Activated T-cell treated with anti-CD3 and anti-CD28 coated beads, Interleukin-2, amount 50 U/mL, for 24 hours (primary cell): ENCODE measurements around the gene ANKRD63.

Experiments used
- DNase-seq: peaks from one replicate; pipeline ENCODE4 v3.0.0-alpha.2; 2020
- H3K27ac Mint-ChIP-seq: 2 replicates; pipeline ENCODE4 v1.8.0; 2020; ENCODE audit warnings: mild to moderate bottlenecking, mixed read lengths
- H3K27me3 Mint-ChIP-seq: 2 replicates; pipeline ENCODE4 v1.8.0; 2020; ENCODE audit warnings: mixed read lengths
- H3K36me3 Mint-ChIP-seq: 2 replicates; pipeline ENCODE4 v1.8.0; 2020; ENCODE audit warnings: low read depth, mixed read lengths
- H3K4me1 Mint-ChIP-seq: 2 replicates; pipeline ENCODE4 v1.8.0; 2020; ENCODE audit warnings: low read depth, mixed read lengths
- H3K4me3 Mint-ChIP-seq: 2 replicates; pipeline ENCODE4 v1.8.0; 2020; ENCODE audit warnings: mild to moderate bottlenecking, moderate library complexity, mixed read lengths
- H3K9me3 Mint-ChIP-seq: 2 replicates; pipeline ENCODE4 v1.8.0; 2020; ENCODE audit warnings: mixed read lengths

Gene ANKRD63

DNA sequence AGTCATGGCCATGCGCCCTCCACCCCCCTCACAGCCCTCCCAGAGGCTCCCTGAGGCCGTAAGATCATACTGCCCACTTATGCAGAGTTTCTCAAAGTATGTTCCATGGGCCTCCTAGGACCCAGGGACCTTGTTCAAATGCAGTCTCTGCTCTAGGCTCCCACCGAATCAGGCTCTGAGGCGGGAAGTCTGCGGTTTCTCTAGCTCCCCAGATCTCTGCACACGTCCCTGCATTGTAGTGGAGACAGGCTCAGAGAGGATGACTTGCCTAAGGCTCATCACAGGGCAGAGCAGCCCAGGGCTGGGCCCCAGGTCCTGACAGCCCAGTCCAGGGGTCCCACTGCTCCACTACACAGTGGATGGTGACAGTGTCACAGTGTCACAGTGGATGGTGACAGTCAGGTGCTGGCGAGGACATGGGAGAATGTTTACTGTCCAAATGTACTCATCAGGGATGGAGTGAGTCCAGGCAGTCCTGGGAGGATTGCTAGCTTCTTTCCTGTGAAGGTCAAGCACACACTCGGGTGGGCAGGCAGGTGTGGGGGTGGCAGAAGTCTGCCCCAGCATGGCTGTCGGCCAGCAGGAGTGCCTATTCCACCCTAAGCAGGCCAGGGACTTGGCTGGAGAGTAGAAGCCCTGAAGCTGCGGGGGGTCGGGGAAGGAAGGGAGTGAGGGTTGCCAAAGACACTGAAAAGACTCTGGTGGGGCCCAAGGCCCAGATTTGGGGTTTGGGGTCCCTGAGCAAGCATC, 12.4 kb downstream of the ANKRD63 start:
- Mint-ChIP-seq H3K36me3 (no peaks in the 10 kb centered on the region), H3K9me3 (no peaks in the 10 kb centered on the region), H3K27me3 (no peaks in the 10 kb centered on the region), H3K4me1 (peaks cover 2% of the 10 kb centered on the region), H3K4me3 (no peak overlapping the region), H3K27ac (no peak overlapping the region)
- no peak for DNase-seq

DNA sequence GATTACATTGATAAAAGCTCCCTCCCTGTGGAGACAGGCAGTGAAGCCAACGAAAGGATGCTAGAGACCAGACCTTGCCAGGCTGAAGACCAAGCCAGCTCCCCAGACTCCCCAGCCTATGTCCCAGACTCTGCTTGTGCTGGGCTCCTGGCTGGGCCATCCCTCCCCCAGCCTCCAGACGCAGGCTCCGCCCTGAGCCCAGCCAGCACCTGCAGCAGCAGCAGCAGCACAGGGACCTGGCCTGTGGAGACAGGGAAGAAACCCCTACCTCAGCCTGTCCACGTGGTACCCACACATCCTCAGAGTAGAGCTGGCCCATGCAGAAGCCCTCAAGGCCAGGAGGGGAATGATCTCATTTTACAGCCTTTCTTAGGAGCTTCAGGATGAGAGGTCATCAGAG, 13.3 kb downstream of the ANKRD63 start:
- no peaks in the 10 kb centered on the region for H3K9me3 Mint-ChIP-seq
- H3K36me3 Mint-ChIP-seq, result no peaks in the 10 kb centered on the region
- peaks cover 1% of the 10 kb centered on the region for H3K4me1 Mint-ChIP-seq
- no peaks in the 10 kb centered on the region for H3K27me3 Mint-ChIP-seq
- DNase-seq, result no peak
- no peak overlapping the region for H3K27ac Mint-ChIP-seq
- no peak overlapping the region for H3K4me3 Mint-ChIP-seq

DNA sequence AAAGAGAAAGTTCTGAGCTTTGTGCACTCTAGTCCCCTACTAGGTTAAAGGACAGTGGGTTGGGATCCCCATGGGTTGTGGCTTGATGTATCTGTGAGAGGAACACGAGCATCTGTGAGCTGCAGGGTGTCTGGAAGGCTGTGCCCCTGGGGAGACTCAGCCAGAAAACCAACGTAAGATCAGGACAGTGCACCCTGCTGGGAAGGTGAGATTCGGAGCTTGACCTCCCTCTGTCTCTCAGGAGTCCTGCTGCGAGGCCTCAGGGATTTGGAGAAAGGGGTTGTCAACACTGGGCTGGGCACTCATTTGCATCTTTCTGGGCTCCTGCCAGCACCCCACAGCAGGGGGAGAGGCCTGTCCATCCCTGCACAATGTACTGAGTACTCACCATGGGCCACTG, 15.2 kb downstream of the ANKRD63 start:
- H3K9me3 Mint-ChIP-seq, result no peaks in the 10 kb centered on the region
- no peaks in the 10 kb centered on the region for H3K4me1 Mint-ChIP-seq
- H3K27ac Mint-ChIP-seq, result no peak overlapping the region
- H3K27me3 Mint-ChIP-seq, result no peaks in the 10 kb centered on the region
- no peak overlapping the region for H3K4me3 Mint-ChIP-seq
- no peaks in the 10 kb centered on the region for H3K36me3 Mint-ChIP-seq
- DNase-seq, result no peak

DNA sequence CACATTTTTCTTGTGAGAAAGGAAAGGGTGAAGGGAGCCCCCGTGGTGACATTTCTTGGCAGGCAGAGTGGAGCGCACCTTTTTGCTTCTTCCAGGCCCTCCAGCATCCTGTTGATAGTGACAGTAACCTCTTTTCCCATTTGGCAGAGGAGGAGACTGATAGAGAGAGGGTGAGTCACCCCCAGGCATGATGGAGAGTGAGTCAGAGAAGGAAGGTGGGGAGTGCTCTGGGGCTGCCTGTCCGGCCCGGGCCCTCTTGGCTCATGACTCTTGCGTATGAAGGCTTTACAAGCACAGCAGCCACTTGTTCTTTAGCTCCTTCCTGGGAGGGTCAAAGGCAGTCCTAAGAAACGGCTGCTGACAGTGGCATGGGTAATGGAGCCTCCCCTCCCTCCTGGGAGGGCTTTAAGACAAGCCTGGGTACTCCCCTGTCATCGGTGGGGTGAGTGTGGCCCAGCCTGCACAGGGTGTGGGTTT, 16.0 kb downstream of the ANKRD63 start:
- H3K27ac Mint-ChIP-seq, result no peak overlapping the region
- no peak for DNase-seq

DNA sequence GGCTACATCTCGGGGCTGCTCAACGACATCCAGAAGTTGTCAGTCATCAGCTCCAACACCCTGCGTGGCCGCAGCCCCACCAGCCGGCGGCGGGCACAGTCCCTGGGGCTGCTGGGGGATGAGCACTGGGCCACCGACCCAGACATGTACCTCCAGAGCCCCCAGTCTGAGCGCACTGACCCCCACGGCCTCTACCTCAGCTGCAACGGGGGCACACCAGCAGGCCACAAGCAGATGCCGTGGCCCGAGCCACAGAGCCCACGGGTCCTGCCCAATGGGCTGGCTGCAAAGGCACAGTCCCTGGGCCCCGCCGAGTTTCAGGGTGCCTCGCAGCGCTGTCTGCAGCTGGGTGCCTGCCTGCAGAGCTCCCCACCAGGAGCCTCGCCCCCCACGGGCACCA, 17.0 kb downstream of the ANKRD63 start:
- no peaks in the 10 kb centered on the region for H3K27me3 Mint-ChIP-seq
- H3K4me1 Mint-ChIP-seq, result no peaks in the 10 kb centered on the region
- no peak for DNase-seq
- H3K27ac Mint-ChIP-seq, result no peak overlapping the region
- no peaks in the 10 kb centered on the region for H3K36me3 Mint-ChIP-seq
- H3K9me3 Mint-ChIP-seq, result no peaks in the 10 kb centered on the region
- H3K4me3 Mint-ChIP-seq, result no peak overlapping the region

More for the DNA sequence above, 16.0 kb downstream of the ANKRD63 start:
- H3K27me3 Mint-ChIP-seq, result no peaks in the 10 kb centered on the region
- no peak overlapping the region for H3K4me3 Mint-ChIP-seq
- H3K4me1 Mint-ChIP-seq, result no peaks in the 10 kb centered on the region
- H3K36me3 Mint-ChIP-seq, result no peaks in the 10 kb centered on the region
- no peaks in the 10 kb centered on the region for H3K9me3 Mint-ChIP-seq

DNA sequence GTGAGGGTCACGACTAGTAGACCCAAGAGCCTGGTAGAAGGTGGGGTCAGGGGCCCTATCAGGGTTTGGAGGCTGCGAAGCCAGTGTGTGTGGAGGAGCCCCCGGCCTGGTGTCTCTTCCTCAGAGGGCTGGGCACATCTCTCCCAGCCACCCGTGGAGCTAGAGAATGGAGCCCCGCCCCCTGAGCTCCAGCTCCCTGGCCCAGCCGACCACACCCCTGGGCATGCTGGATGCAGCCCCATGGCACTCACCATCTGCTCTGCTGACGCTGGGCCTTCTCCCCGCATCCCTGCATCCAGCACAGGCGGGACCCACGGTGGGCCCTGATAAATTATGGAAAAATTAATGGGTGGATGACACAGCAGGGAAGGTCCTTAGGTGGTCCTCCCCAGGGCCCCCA, 17.5 kb downstream of the ANKRD63 start:
- no peaks in the 10 kb centered on the region for H3K9me3 Mint-ChIP-seq
- no peak for DNase-seq
- no peaks in the 10 kb centered on the region for H3K4me1 Mint-ChIP-seq
- no peaks in the 10 kb centered on the region for H3K36me3 Mint-ChIP-seq
- no peak overlapping the region for H3K27ac Mint-ChIP-seq
- no peaks in the 10 kb centered on the region for H3K27me3 Mint-ChIP-seq
- H3K4me3 Mint-ChIP-seq, result no peak overlapping the region

DNA sequence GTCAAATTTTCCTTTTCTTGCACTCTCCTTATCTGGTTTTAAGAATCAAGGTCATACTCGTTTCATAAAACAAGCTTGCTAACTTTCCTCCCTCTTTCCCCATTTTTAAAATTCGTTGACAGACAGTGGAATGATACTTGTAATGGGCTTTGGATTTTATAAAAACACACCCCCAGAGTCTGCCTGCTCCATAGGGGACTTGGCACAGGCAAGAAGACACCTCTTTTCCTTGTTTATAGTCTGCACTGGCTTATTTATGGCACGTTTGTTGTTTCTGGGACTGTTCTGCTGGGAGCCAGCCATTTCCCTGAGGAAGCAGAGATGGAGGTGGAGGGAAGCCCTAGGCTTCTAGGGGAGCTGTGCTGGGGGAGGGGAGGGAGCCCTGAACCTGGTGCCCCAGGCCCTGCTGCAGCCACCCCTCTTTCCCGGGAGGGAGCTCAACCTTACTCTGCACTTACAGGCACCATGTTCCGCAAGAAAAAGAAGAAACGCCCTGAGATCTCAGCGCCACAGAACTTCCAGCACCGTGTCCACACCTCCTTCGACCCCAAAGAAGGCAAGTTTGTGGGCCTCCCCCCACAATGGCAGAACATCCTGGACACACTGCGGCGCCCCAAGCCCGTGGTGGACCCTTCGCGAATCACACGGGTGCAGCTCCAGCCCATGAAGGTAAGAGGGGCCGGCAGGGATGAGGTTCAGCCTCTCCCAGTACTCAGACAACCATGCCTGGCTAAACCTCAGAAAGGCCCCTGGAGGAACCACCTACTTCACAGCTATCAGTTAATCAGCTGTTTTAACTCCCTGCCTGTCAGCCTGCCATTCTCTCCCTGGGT, 18.3 kb downstream of the ANKRD63 start:
- H3K27ac Mint-ChIP-seq, result no peak overlapping the region

DNA sequence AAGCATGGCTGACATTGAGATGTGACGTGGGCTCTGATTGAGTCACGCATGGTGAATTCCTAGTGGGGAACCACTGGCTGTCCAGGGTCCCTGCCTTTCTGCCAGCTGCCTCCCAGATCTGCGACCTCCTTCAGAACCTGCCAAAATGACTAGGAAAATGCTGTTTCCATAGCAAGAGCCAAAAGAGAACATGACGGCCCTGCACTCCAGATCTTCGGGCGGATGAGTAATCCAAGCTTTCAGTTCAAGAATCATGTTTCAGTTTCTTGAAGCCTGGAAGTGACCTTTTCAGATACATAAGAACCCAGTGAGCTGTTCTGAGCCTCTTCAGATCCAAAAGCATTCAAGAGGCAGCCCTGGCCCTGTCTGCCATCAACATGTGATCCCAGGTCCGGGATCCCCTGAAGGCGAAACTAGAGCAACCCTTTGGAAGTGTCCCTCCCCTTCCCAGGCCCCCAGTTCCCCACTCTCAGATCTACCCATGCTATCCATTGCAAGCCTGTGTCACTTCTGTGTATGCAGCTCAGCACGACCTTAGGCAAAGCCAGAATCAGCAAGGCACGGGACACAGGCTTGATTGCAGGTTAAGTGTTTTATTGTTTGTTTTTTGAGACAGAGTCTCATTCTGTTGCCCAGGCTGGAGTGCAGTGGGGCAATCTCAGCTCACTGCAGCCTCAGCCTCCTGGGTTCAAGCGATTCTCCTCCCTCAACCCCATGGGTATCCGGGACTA, 19.7 kb downstream of the ANKRD63 start:
- H3K36me3 Mint-ChIP-seq, result no peaks in the 10 kb centered on the region
- no peaks in the 10 kb centered on the region for H3K27me3 Mint-ChIP-seq
- no peak overlapping the region for H3K27ac Mint-ChIP-seq
- no peak for DNase-seq
- no peaks in the 10 kb centered on the region for H3K4me1 Mint-ChIP-seq
- H3K9me3 Mint-ChIP-seq, result no peaks in the 10 kb centered on the region
- no peak overlapping the region for H3K4me3 Mint-ChIP-seq

More for the DNA sequence above, 18.3 kb downstream of the ANKRD63 start:
- no peak overlapping the region for H3K4me3 Mint-ChIP-seq
- no peaks in the 10 kb centered on the region for H3K4me1 Mint-ChIP-seq
- H3K27me3 Mint-ChIP-seq, result no peaks in the 10 kb centered on the region
- H3K36me3 Mint-ChIP-seq, result no peaks in the 10 kb centered on the region
- H3K9me3 Mint-ChIP-seq, result no peaks in the 10 kb centered on the region
- DNase-seq, result no peak

DNA sequence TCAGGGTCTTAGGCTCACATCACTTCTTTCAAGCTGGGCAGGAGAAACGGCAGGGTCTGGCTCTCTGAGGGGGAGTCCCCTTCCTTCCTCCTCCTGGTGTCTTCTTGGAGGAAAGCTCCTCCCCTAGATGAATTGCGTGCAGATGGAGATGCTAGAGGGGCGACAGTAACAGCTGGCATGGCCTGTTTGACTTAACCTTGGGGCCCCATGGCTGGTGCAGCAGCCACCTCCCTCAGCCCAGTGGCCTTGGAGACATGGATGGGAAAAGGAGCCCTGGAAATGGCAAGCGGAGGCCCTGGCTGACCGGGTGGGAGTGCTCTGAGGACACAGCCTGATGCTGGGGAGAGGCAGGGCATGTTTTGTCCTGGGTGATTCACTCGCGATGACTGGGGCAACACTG, 23.8 kb downstream of the ANKRD63 start:
- H3K36me3 Mint-ChIP-seq, result no peaks in the 10 kb centered on the region
- no peak overlapping the region for H3K4me3 Mint-ChIP-seq
- H3K4me1 Mint-ChIP-seq, result no peaks in the 10 kb centered on the region
- peaks cover 11% of the 10 kb centered on the region for H3K27me3 Mint-ChIP-seq
- no peak for DNase-seq
- H3K27ac Mint-ChIP-seq, result no peak overlapping the region
- no peaks in the 10 kb centered on the region for H3K9me3 Mint-ChIP-seq

DNA sequence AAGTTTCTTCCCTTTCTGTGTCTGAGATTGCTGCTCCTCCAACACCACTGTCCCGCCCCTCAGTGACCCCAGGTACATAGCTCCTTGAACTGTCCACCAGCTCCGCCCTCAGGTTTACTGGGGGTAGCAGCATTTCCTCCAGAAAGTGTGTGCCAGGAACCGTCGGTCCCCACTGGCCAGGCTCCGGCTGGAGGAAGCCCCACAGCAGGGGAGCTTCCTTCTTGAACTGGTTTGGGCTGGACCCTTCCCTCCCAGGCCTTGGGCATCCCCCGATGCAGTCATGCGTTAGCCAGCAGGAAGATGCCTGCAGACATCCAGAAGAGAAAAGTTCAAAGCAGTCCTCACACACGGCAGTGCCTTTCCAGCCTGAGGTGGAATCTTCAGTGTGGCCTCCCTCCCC, 24.3 kb downstream of the ANKRD63 start:
- peaks cover 16% of the 10 kb centered on the region for H3K27me3 Mint-ChIP-seq
- DNase-seq, result no peak
- H3K9me3 Mint-ChIP-seq, result no peaks in the 10 kb centered on the region
- H3K36me3 Mint-ChIP-seq, result no peaks in the 10 kb centered on the region
- H3K4me1 Mint-ChIP-seq, result peaks cover 3% of the 10 kb centered on the region
- H3K4me3 Mint-ChIP-seq, result no peak overlapping the region
- H3K27ac Mint-ChIP-seq, result no peak overlapping the region

DNA sequence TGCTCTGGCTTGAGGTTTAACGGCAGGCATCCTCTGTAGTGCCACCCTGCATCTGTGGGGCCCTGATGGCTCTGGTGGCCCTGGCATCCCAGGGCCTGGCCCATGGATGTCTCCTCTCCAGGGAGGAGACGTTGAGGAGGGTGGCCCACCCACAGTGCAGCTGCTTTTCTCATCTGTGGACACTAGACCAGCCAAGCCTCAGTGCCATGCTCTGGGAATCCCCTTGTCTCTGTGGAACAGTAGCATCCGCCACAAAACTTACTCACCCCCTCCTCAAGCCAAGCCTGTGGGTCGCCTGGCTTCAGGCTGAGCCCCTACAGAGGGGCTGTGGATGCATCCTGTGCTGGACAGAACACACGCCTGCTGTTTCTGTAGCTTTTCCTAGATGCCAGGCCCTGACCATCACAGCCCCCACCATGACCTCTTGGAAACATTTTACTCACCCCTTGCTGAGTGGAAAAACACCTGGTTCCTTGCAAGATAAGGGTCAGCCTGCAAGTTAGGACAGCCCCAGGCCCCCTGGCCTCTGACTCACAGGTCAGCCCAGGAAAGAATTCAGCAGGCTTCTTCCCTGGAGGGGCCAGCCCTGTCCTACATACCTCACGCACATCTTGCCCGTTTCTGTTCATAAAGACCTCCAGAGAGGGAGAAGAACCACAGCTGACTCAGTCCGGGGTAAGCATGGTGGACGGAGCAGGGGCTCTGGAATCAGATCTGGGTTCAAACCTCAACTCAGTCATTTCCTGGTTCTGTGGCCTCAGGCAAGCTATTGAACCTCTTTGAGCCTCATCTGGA, 25.0 kb downstream of the ANKRD63 start:
- no peak overlapping the region for H3K4me3 Mint-ChIP-seq
- H3K27me3 Mint-ChIP-seq, result peaks cover 23% of the 10 kb centered on the region
- no peaks in the 10 kb centered on the region for H3K9me3 Mint-ChIP-seq
- DNase-seq, result no peak
- H3K4me1 Mint-ChIP-seq, result peaks cover 8% of the 10 kb centered on the region
- no peak overlapping the region for H3K27ac Mint-ChIP-seq
- no peaks in the 10 kb centered on the region for H3K36me3 Mint-ChIP-seq

DNA sequence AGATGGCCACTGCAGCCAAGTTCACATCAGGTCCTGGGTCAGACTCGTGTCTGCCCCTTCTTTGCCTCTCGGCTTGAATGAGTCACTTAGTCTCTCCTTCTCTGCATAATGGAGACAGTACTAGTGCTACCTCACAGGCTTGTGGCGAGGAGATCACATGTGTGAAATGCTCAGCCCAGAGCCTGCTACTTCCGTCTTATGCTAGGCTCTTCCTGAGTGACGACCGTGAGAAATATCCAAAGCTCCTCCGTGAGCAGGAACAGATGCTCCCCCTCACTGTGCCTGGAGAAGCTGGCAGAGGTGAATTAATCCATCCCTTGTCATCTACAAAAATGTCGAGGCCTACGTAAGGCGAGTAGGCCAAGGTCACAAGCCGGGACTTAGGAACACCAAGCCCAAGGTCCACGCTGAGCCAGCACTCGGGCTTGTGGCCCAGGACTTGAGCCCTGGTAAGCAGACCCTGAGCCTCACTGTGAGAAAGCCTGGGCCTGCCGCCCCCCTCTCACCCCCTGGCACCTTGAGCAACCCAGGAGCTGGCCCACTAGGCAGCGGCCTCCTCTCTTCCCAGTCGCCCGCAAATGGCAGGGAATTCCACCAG, 26.1 kb downstream of the ANKRD63 start:
- peaks cover 27% of the 10 kb centered on the region for H3K27me3 Mint-ChIP-seq
- H3K4me3 Mint-ChIP-seq, result no peak overlapping the region
- no peak overlapping the region for H3K27ac Mint-ChIP-seq
- H3K36me3 Mint-ChIP-seq, result no peaks in the 10 kb centered on the region
- DNase-seq, result no peak
- peaks cover 8% of the 10 kb centered on the region for H3K4me1 Mint-ChIP-seq
- no peaks in the 10 kb centered on the region for H3K9me3 Mint-ChIP-seq

DNA sequence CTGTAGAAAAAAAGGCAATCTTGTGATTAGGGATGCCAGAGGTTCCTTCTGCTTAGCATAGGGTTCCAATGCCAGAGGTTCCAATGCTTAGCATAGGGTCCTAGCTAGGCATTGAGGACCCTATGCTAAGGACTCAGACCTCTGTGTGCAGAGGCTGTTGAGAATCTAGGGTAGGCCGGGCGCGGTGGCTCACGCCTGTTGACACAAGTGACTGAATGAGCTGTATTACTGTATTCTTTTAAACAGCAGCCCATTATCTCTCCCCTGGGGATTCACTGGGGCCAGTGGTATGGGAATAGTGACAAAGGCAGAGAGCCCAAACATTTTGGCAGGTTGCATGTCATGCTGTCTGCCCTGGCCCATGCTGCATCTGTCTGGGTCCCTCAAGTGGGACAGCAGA, 27.8 kb downstream of the ANKRD63 start:
- Mint-ChIP-seq H3K36me3 (no peaks in the 10 kb centered on the region), H3K27ac (no peak overlapping the region), H3K4me3 (no peak overlapping the region), H3K4me1 (peaks cover 8% of the 10 kb centered on the region), H3K27me3 (peaks cover 35% of the 10 kb centered on the region), H3K9me3 (no peaks in the 10 kb centered on the region)
- no peak for DNase-seq

DNA sequence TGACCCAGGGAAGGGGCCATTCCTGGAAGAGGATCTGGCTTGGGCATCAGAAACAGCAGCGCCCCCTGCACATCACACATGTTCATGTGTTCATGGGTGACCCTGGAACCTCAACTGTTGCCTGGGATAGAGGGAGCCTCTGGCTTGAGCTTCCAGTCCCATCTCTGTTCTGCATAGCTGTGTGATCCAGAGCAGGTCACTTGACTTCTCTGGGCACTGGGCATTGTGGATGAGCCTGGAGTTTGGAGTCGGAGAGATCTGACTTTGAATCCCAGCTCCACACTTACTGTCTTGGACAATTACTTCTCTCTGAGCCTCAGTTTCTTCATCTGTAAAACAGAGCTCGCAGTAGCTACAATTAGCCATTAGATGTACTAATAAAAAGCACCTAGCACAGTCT, 28.4 kb downstream of the ANKRD63 start:
- Mint-ChIP-seq H3K27ac (no peak overlapping the region), H3K4me1 (peaks cover 8% of the 10 kb centered on the region), H3K36me3 (no peaks in the 10 kb centered on the region), H3K9me3 (no peaks in the 10 kb centered on the region), H3K27me3 (peaks cover 36% of the 10 kb centered on the region), H3K4me3 (no peak overlapping the region)
- DNase-seq, result no peak
